AG04449 (cell line): ENCODE data around the gene CP.

Experiments
- CTCF ChIA-PET: fragments of 350-600 bp; formaldehyde crosslinking; extraction: SDS; loops from one replicate; lab custom pipeline; 2021; ENCODE audit warnings: antibody characterized with exemption; lab: Yijun Ruan, JAX
- POLR2A ChIA-PET: fragments of 400-600, 350-600 bp; formaldehyde crosslinking; extraction: SDS; loops from one replicate; lab custom pipeline; 2020; ENCODE audit warnings: antibody characterized with exemption, inconsistent platforms; lab: Yijun Ruan, JAX
- DNase-seq: peaks from one replicate; pipeline ENCODE4 v3.0.0-alpha.2; 2010; ENCODE audit warnings: low read depth, low spot score
- H3K4me3 ChIP-seq: 2 replicates; pipeline ENCODE4 v1.5.1; 2011; ENCODE audit warnings: low read depth, mild to moderate bottlenecking, control low read depth, low read length
- CTCF ChIP-seq: IDR thresholded peaks from one replicate; pipeline ENCODE4 v1.5.1; 2011; ENCODE audit warnings: mild to moderate bottlenecking, moderate library complexity, low read length, control low read depth, inconsistent platforms; ENCODE audit not compliant: insufficient read depth; ENCODE audit errors: missing control alignments

Gene CP

GRCh38 chr3:149217347-149217746 is 4.3 kb downstream of the CP start:
- DNase-seq, result no peak
- TF ChIP-seq CTCF, result no peak
- ChIA-PET POLR2A (no interaction called here), CTCF (no interaction called here)
- H3K4me3 ChIP-seq, result no peak overlapping the region

GRCh38 chr3:149216193-149216869 is 5.3 kb downstream of the CP start:
- ChIA-PET POLR2A (no interaction called here), CTCF (interaction anchor here (1.1 kb wide), 1 partner anchor 10 kb away, joined by 4 read pairs; no protein-coding TSS in a partner anchor)
- TF ChIP-seq CTCF, result no peak
- H3K4me3 ChIP-seq, result no peak overlapping the region
- no peak for DNase-seq

GRCh38 chr3:149215515-149215914 is 6.1 kb downstream of the CP start:
- H3K4me3 ChIP-seq, result no peak overlapping the region
- TF ChIP-seq CTCF, result no peak
- DNase-seq, result no peak
- POLR2A ChIA-PET, result no interaction called here
- CTCF ChIA-PET, result interaction anchor here (1.1 kb wide), 1 partner anchor 9 kb away, joined by 4 read pairs; no protein-coding TSS in a partner anchor

- TF ChIP-seq CTCF, result no peak
- no peak overlapping the region for H3K4me3 ChIP-seq
- POLR2A ChIA-PET, result no interaction called here
- CTCF ChIA-PET, result no interaction called here
- DNase-seq, result no peak
Observed at GRCh38 chr3:149214702-149215101, 6.9 kb downstream of the CP start.

- POLR2A ChIA-PET, result no interaction called here
Observed at GRCh38 chr3:149212386-149212785, 9.2 kb downstream of the CP start.

More at GRCh38 chr3:149212386-149212785, 9.2 kb downstream of the CP start:
- no peak for TF ChIP-seq CTCF
- H3K4me3 ChIP-seq, result no peak overlapping the region
- CTCF ChIA-PET, result no interaction called here
- DNase-seq, result no peak
